Measurements from ENCODE around the gene MTRF1L. TPM values are rescaled to one million over a fixed set of nuclear protein-coding genes. Genes with fewer than 3 reads are reported as not detected.
"Not testable (repeated sequence)": the region's sequence is repeated elsewhere in the genome, so short reads cannot be mapped to it uniquely, and the experiment has no call there.

MTRF1L gene
- total RNA-seq, 2 experiments from 2014 or later = 20.8 to 21.5 TPM

DNA sequence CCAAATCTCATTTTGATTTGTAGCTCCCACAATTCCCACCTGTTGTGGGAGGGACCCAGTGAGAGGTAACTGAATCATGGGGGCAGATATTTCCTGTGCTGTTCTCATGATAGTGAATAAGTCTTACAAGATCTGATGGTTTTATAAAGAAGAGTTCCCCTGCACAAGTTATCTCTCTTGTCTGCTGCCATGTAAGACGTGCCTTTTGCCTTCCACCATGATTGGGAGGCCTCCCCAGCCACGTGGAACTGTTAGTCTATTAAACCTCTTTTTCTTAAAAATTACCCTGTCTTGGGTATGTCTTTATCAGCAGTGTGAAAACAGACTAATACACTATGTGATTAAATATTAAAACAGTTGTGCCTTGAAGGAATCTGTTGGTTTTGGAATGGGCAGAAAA is 3.0 kb downstream of the MTRF1L start:
- H3K4me3 Mint-ChIP-seq = peak overlapping the region; percentile 14
- POLR2A ChIA-PET = interaction anchor here (0.7 to 10.0 kb wide), 5 partner anchors 8 to 29 kb away, joined by 3 to 151 read pairs (median 6); partner anchors contain the start of gene FBXO5
- CTCF ChIA-PET = interaction anchor here (0.6 kb wide), 1 partner anchor 18 kb away, joined by 3 read pairs; no protein-coding TSS in a partner anchor
- not testable (repeated sequence) for DNase-seq, H3K9me3 Mint-ChIP-seq, H3K27me3 Mint-ChIP-seq
- H3K4me1 Mint-ChIP-seq = peaks cover 64% of the 10 kb centered on the region
- peaks cover 59% of the 10 kb centered on the region for H3K36me3 Mint-ChIP-seq (ENCODE audit: low read depth)
- H3K27ac Mint-ChIP-seq = peak overlapping the region; percentile 25

DNA sequence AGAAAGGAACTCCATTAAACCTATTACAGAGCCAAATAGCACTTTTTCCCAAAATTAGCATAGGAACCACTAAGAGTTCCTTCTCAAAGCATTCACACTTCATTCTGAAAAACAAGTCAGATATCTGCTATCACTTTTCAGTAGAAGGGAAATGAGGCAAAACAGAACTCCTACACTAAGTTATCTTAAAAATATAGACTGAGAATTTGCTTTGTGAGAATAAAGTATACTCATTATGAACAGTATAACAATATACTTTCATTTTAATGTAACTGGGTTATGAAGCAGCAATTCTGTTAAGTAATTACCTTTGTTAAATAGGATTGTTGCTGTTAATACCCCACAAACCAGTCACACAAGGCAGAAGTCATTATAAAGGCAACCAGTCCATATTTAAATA is 8.7 kb downstream of the MTRF1L start:
- H3K27me3 Mint-ChIP-seq = no peaks in the 10 kb centered on the region
- DNase-seq = no peak
- H3K9me3 Mint-ChIP-seq = no peaks in the 10 kb centered on the region
- peak overlapping the region; percentile 5 for H3K27ac Mint-ChIP-seq
- CTCF ChIA-PET = no interaction called here
- no peak overlapping the region for H3K4me3 Mint-ChIP-seq
- POLR2A ChIA-PET = no interaction called here
- H3K4me1 Mint-ChIP-seq = peaks cover 54% of the 10 kb centered on the region
- peaks cover 68% of the 10 kb centered on the region for H3K36me3 Mint-ChIP-seq (ENCODE audit: low read depth)

DNA sequence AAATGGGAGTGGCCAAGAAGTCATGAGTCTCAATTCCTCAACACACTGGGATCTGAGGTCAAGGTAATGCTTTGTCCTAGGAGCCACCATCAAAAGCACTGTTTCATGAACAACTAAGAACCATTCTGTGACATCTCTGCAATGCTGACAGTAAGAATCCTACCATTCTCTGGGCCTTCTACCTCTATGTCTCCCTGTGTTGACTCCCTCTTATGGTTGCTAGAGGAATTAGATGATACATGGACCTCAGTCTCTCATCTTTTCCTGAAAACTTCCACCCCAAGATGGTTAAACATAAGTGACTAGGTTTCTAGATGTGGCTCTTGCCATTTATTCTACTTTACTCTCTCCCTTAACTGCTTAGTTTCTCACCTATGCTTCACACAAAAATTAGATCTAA is 9.1 kb downstream of the MTRF1L start:
- Mint-ChIP-seq H3K36me3 (ENCODE audit: low read depth) (peaks cover 64% of the 10 kb centered on the region), H3K4me1 (peaks cover 53% of the 10 kb centered on the region)

DNA sequence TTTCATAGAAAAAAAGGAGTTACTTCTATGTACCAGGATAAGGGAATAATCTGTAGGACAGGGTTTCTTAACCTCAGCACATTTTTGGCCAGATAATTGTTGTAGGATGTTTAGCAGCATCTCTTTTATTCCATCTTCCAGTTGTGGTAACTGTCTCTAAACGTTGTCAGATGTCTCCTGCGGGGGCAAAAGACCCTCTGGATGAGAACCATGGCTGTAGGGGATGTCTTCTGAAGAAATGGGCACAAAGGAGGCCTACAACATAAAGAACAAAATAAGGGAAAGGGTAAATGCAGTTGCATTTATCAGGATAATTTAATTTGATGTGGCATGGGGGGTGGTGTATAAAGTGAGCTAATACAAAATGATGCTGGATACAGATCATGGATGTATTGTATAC is 15.5 kb downstream of the MTRF1L start:
- POLR2A ChIA-PET = interaction anchor here (1.2 to 5.3 kb wide), 2 partner anchors 10 to 13 kb away, joined by 3 to 151 read pairs; partner anchors contain the start of gene MTRF1L
- Mint-ChIP-seq H3K4me1 (peaks cover 28% of the 10 kb centered on the region), H3K27me3 (no peaks in the 10 kb centered on the region), H3K9me3 (no peaks in the 10 kb centered on the region), H3K27ac (no peak overlapping the region), H3K4me3 (no peak overlapping the region), H3K36me3 (ENCODE audit: low read depth) (peaks cover 52% of the 10 kb centered on the region)
- no peak for DNase-seq
- CTCF ChIA-PET = interaction anchor here (0.6 kb wide), 1 partner anchor 1428 kb away, joined by 3 read pairs; no protein-coding TSS in a partner anchor

More for the DNA sequence above, 9.1 kb downstream of the MTRF1L start:
- H3K27me3 Mint-ChIP-seq = no peaks in the 10 kb centered on the region
- no peak overlapping the region for H3K27ac Mint-ChIP-seq
- no peaks in the 10 kb centered on the region for H3K9me3 Mint-ChIP-seq
- no peak overlapping the region for H3K4me3 Mint-ChIP-seq
- DNase-seq = no peak
- POLR2A ChIA-PET = interaction anchor here (1.4 kb wide), 1 partner anchor 10 kb away, joined by 4 read pairs; the partner anchor contains the start of gene FBXO5
- CTCF ChIA-PET = no interaction called here

DNA sequence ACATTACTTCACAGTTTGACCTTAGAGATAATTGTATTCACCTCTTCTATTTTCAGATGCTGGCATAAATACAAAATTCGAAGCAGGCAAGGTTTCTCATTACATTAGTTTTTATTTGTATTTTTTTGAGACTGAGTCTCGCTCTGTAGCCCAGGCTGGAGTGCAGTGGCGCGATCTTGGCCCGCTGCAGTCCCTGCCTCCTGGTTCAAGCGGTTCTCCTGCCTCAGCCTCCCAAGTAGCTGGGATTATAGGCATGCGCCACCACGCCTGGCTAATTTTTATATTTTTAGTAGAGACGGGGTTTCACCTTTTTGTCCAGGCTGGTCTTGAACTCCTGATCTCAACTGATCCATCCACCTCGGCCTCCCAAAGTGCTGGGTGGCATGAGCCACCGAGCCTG is 17.2 kb downstream of the MTRF1L start:
- DNase-seq, H3K27me3 Mint-ChIP-seq, H3K9me3 Mint-ChIP-seq: not testable (repeated sequence)
- peaks cover 35% of the 10 kb centered on the region for H3K4me1 Mint-ChIP-seq
- H3K4me3 Mint-ChIP-seq = peak overlapping the region; percentile 90
- H3K36me3 Mint-ChIP-seq (ENCODE audit: low read depth) = peaks cover 57% of the 10 kb centered on the region
- POLR2A ChIA-PET = interaction anchor here (1.5 to 5.3 kb wide), 2 partner anchors 8 to 15 kb away, joined by 5 to 151 read pairs; partner anchors contain the start of gene MTRF1L
- CTCF ChIA-PET = interaction anchor here (0.8 to 2.1 kb wide), 5 partner anchors 11 to 20 kb away, joined by 3 to 6 read pairs (median 3); no protein-coding TSS in a partner anchor
- peak overlapping the region; percentile 96 for H3K27ac Mint-ChIP-seq

DNA sequence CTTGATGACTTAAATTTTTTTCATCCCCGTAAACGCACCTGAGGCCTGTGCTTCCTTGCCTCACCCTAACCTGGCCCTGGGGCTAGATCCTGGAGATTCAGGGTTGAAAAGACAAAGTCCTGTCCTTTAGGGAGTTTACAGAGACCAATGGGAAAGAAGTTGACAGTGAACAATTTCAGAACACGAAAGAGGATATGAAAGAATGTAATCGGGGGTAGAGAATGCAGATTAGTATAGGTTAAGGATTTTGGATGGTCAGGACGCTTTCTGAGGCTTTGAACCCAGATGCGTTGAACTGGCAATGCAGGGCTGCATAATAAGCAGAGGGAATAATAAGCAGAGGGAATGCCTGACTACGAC is 18.0 kb downstream of the MTRF1L start:
- Mint-ChIP-seq H3K36me3 (ENCODE audit: low read depth) (peaks cover 56% of the 10 kb centered on the region), H3K4me3 (peak overlapping the region; percentile 90), H3K27me3 (no peaks in the 10 kb centered on the region), H3K9me3 (no peaks in the 10 kb centered on the region), H3K27ac (peak overlapping the region; percentile 96), H3K4me1 (peaks cover 38% of the 10 kb centered on the region)
- POLR2A ChIA-PET = interaction anchor here (1.5 to 5.3 kb wide), 4 partner anchors 8 to 800 kb away, joined by 5 to 151 read pairs (median 19); partner anchors contain the start of gene MTRF1L
- no peak for DNase-seq
- CTCF ChIA-PET = interaction anchor here (0.8 to 2.1 kb wide), 2 partner anchors 11 to 16 kb away, joined by 3 to 6 read pairs; no protein-coding TSS in a partner anchor

DNA sequence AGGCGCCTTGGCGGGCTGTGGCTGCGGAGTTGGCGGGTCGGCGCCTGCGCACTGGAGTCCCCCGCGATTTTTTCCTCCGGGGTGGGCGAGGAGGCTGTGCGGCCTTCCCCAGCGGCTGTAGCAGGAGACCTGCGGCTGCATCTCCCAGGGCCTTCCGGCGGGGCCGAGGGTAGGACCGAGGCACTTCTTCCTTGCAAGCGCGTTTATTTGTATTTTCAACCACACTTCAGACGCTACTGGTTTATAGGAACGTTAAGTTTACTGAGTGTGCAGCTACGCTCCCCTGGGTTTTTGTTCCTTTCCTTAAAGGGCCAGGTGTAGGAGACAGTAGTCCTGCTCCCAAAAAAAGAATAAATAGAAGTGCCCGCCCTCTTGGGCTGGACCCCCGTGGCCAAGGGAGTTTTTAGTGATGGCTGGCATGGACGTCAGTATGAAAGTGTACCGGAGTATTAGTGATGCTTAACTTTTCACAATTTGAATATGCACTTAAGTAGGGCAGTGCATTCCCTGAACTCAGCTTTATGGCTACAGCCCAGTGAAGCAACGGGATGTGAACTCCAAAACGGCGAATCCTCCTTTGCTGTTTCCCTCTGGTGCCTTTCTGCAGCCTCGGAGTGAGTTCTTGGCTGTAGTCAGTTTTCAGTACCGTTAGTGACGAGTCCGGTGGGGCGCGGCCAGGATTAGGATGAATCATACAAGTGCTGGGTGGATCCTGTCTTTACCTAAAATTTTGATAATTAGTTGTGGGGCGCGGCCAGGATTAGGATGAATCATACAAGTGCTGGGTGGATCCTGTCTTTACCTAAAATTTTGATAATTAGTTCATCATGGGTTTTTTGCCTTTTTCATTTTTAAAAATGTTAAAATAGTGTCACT is 18.6 kb downstream of the MTRF1L start:
- no peaks in the 10 kb centered on the region for H3K9me3 Mint-ChIP-seq
- H3K36me3 Mint-ChIP-seq (ENCODE audit: low read depth) = peaks cover 58% of the 10 kb centered on the region
- CTCF ChIA-PET = interaction anchor here (1.0 to 1.6 kb wide), 4 partner anchors 14 to 19 kb away, joined by 3 to 7 read pairs (median 4); partner anchors contain the start of gene MTRF1L
- peak; percentile 87 for DNase-seq
- H3K4me1 Mint-ChIP-seq = peaks cover 44% of the 10 kb centered on the region
- no peaks in the 10 kb centered on the region for H3K27me3 Mint-ChIP-seq
- POLR2A ChIA-PET = interaction anchor here (1.0 to 5.3 kb wide), 14 partner anchors 7 to 1980 kb away, joined by 3 to 151 read pairs (median 4); partner anchors contain the start of gene MTRF1L
- H3K27ac Mint-ChIP-seq = peak overlapping the region; percentile 96
- peak overlapping the region; percentile 90 for H3K4me3 Mint-ChIP-seq

DNA sequence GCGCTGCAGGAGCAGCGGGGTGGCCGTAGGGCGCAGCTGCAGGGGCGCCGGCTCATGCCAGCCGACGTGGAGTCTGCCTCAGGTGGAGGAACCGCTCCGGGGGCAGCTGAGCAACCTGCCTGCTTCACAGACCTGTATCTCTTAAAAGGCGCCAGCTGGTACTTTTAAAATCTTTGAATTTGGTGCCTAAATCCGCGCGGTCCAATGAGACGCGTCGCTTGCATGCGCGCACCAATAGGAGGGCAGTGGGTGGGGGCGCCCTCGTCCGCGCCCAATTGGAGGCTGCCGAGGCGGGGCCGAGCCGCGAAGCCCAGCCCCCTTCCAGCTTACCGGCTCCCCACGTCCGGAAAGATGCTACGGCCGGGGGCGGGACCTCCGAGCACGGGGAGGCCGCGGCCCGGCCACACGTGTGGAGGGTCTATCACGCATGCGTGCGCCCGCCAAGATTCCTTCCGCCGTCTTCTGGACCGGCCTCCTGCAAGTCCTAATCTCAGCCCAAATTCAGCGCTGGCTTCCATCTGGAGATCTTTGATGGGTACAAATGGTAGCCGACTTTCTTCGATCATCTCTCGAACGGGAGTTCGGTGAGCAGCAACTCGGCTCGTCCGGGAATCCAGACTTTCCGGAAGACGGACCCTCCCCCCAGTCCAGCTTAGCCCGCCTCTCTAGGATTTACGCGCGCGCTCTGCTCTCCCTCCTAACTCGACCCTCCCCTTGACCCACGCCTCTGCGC is 19.4 kb downstream of the MTRF1L start, which contains the start of gene FBXO5:
FBXO5 (minus strand) TSS at position 138 of the 733 bp plus-strand sequence; CDS start at position 56, 82 bp downstream.
- Mint-ChIP-seq H3K4me3 (peak within 1 kb of the TSS; percentile 90), H3K9me3 (no peaks in the 10 kb centered on the region), H3K27me3 (no peaks in the 10 kb centered on the region), H3K27ac (peak within 1 kb of the TSS; percentile 96), H3K36me3 (ENCODE audit: low read depth) (peaks cover 65% of the 10 kb centered on the region), H3K4me1 (peaks cover 50% of the 10 kb centered on the region)
- POLR2A ChIA-PET = interaction anchor here (0.9 to 5.3 kb wide), 15 partner anchors 10 to 1979 kb away, joined by 3 to 151 read pairs (median 3); partner anchors contain the start of gene MTRF1L
- CTCF ChIA-PET = interaction anchor here (0.8 to 1.6 kb wide), 6 partner anchors 13 to 799 kb away, joined by 3 to 7 read pairs (median 4); partner anchors contain the start of gene MTRF1L
- DNase-seq = peak; percentile 98

DNA sequence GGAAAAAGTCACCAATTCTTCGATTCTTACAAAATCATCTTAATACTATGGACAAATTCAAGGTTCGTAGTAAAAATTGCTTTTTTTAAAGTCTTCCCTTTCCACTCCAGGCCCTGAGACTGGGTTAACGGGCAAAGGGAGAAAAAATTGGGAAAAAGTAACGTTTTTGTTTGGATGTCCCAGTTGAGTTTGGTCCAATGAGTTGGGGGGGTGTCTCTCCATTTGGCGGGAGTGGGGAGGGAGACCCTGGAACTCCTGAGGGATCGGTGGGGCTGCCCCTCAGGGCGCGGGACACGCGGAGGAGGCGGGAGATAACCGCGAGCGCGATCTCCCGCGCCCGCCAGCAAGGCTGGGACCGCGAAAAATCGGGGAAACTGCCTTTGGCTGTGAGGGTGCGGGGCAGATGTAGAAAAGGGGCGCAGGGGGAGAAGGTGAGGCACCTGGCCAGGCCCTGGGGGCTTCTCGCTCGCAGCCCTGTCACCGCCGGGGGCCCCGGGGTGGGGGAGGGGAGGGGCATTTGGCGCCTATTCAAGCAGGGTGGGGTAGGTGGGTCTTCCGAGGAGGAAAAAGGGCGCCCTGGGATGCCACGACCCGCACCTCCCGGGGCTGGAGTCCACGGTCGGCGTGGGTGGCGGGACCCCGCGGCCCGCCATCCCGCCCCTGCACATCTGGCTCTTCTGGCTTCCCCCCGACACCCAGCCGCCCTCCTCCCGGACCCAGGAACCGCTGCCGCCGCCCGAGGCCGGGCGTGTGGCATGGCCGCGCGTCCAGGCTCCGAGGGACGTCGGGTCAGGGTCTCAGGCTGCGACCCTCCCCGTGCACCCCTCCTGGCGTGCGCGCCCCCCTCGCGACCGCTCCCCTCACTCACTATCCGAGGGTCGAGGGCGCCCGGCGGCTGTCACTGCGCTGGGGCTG is 20.3 kb downstream of the MTRF1L start:
- H3K27me3 Mint-ChIP-seq = no peaks in the 10 kb centered on the region
- POLR2A ChIA-PET = interaction anchor here (0.9 to 5.3 kb wide), 12 partner anchors 9 to 1264 kb away, joined by 3 to 151 read pairs (median 8); partner anchors contain the start of gene MTRF1L
- peak overlapping the region; percentile 96 for H3K27ac Mint-ChIP-seq
- CTCF ChIA-PET = interaction anchor here (0.7 to 1.6 kb wide), 7 partner anchors 12 to 798 kb away, joined by 3 to 7 read pairs (median 4); partner anchors contain the start of gene MTRF1L
- H3K36me3 Mint-ChIP-seq (ENCODE audit: low read depth) = peaks cover 71% of the 10 kb centered on the region
- peak; percentile 51 for DNase-seq
- no peaks in the 10 kb centered on the region for H3K9me3 Mint-ChIP-seq
- peaks cover 57% of the 10 kb centered on the region for H3K4me1 Mint-ChIP-seq
- peak overlapping the region; percentile 90 for H3K4me3 Mint-ChIP-seq

DNA sequence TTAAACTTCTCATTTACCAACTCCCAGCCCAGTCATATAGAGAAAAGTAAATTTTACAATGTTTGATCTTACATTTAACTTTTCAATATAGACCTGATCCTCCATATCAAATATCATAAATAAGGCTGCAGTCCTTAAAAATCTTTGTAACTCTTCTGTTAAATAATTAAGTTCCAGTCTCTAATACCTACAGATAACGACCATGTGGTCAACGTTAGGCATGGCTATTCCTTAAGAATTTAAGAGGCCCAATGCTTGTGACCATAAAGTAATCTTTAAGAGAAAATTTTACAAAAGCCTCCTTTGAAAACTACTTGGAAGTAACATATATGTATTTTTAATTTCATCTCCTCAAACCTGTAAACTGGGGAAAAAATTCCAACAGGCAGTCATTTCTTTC is 21.3 kb downstream of the MTRF1L start:
- Mint-ChIP-seq H3K36me3 (ENCODE audit: low read depth) (peaks cover 71% of the 10 kb centered on the region), H3K9me3 (no peaks in the 10 kb centered on the region), H3K27me3 (no peaks in the 10 kb centered on the region), H3K4me3 (peak overlapping the region; percentile 90), H3K4me1 (peaks cover 61% of the 10 kb centered on the region), H3K27ac (peak overlapping the region; percentile 54)
- ChIA-PET POLR2A (interaction anchor here (1.0 to 4.0 kb wide), 4 partner anchors 10 to 21 kb away, joined by 3 to 25 read pairs (median 8); partner anchors contain the start of gene MTRF1L), CTCF (interaction anchor here (0.7 kb wide), 1 partner anchor 19 kb away, joined by 3 read pairs; no protein-coding TSS in a partner anchor)
- DNase-seq = no peak

DNA sequence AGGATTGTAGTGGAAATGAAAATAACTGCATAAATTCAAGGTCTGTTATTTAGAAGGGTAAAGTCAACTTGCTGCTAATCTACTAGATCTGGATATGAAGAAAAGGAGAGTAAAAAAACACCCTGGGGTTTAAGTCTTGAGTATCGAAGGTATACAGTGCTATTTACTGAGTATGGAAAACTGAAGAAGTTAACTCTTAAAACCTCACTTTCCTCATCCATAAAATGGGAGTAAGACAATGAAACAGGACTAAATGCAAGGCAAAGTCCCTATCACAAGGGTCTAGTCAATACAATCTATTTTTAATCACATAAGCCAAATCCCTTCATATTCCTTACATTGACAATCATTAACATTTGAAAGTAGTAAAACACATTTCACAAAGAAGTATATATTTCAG is 21.9 kb downstream of the MTRF1L start:
- H3K9me3 Mint-ChIP-seq = no peaks in the 10 kb centered on the region

More for the DNA sequence above, 21.9 kb downstream of the MTRF1L start:
- CTCF ChIA-PET = no interaction called here
- Mint-ChIP-seq H3K4me3 (peak overlapping the region; percentile 90), H3K27me3 (no peaks in the 10 kb centered on the region), H3K4me1 (peaks cover 61% of the 10 kb centered on the region), H3K36me3 (ENCODE audit: low read depth) (peaks cover 71% of the 10 kb centered on the region), H3K27ac (peak overlapping the region; percentile 54)
- POLR2A ChIA-PET = interaction anchor here (1.3 to 4.0 kb wide), 3 partner anchors 10 to 20 kb away, joined by 3 to 25 read pairs (median 10); no protein-coding TSS in a partner anchor
- no peak for DNase-seq

Data from activated CD4-positive, alpha-beta memory T cell treated with anti-CD3 and anti-CD28 coated beads, Interleukin-2, amount 10 ng/mL, durations not matched to agents 7 days and 5 days (primary cell).